Retinal pigment epithelial cell (primary cell): Measurements from ENCODE around the gene SPO11.

Source experiments
- DNase-seq: peaks from one replicate; pipeline ENCODE4 v3.0.0-alpha.2; 2010; ENCODE audit warnings: low read depth
- H3K4me3 ChIP-seq: 2 replicates; pipeline ENCODE4 v1.5.1; 2011; ENCODE audit warnings: mild to moderate bottlenecking, low read length, control low read depth, moderate library complexity
- CTCF ChIP-seq: conservative IDR thresholded peaks from 2 replicates; pipeline ENCODE4 v1.5.1; 2011; ENCODE audit warnings: low read depth, low read length, control low read depth, inconsistent platforms

SPO11 gene

GRCh38 chr20:57351042-57351783 lies 21.6 kb downstream of the SPO11 start, which contains the start of gene RAE1:
TSS of gene RAE1 (plus strand) at chr20:57351255. CDS start at chr20:57354039, 2,784 bp downstream.
- peak; percentile 85 for DNase-seq
- TF ChIP-seq CTCF, result no peak
- H3K4me3 ChIP-seq, result peak within 1 kb of the TSS; percentile 99

DNA sequence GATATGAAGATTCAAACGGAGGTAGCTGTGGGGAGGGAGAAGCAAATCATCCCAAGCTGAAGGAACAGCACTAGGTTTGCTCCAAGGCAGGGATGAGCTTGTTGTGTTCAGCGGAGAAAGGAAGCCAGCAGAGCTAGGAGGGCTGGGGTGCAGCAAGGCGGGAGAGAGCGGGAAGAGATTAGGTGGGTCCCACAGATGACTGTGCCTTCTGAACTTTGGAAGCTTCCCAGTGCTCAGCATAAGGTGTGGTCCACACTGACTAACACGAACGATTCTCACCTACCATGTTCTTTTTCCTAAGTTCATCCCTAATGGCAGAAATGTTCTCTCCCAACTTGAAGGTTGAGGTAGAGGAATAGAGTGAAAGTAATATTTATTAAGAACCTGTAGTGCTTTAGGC lies 22.7 kb downstream of the SPO11 start:
- DNase-seq, result no peak
- no peak for TF ChIP-seq CTCF
- peak overlapping the region; percentile 99 for H3K4me3 ChIP-seq

DNA sequence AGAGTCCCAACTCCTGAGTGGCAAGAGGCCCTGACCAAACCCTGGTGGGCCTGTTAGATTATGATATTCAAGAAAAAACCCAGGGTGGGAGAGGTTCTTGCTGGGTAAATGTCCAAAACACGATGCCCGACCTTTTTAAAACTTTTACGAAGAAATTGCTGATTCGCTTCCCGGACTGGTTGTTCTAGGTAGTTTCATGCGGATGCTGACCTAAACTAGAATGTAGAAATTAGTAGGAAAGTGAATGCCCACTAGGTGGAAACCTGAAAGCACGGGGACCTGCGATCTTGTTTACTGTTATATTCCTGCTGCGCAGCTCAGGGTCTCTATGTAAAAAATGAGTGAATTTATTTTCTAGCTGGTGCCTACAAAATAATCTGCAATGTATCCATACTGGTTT lies 23.7 kb downstream of the SPO11 start:
- no peak for DNase-seq
- no peak for TF ChIP-seq CTCF

DNA sequence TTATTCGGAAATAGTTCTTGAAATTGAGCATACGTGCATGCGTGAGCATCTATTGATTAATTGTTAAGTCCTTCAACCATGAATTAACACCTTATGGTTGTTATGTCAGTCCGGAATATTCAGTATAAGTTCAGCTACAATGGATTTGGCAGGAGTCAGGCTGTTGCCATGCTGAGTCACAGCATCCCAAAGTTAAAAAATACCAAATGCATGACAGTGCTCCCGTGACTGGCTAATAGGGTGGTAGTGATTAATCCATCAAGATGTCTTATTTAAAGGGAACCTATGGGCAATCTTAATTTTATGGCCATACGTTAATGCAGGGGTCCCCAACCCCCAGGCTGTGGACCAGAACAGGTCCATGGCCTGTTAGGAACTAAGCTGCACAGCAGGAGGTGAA lies 31.9 kb downstream of the SPO11 start:
- no peak for TF ChIP-seq CTCF
- DNase-seq, result no peak
- no peak overlapping the region for H3K4me3 ChIP-seq

More for the DNA sequence above, 23.7 kb downstream of the SPO11 start:
- H3K4me3 ChIP-seq, result no peak overlapping the region

GRCh38 chr20:57364451-57364850 lies 34.8 kb downstream of the SPO11 start:
- DNase-seq, result no peak
- no peak for TF ChIP-seq CTCF
- no peak overlapping the region for H3K4me3 ChIP-seq

GRCh38 chr20:57369596-57369995 lies 40.0 kb downstream of the SPO11 start:
- TF ChIP-seq CTCF, result no peak

GRCh38 chr20:57370316-57370715 lies 40.7 kb downstream of the SPO11 start:
- no peak overlapping the region for H3K4me3 ChIP-seq
- no peak for TF ChIP-seq CTCF
- DNase-seq, result no peak

More at GRCh38 chr20:57369596-57369995, 40.0 kb downstream of the SPO11 start:
- no peak for DNase-seq
- no peak overlapping the region for H3K4me3 ChIP-seq
